Esophagus (tissue), 2 donors: ENCODE results near the gene CREBBP. TPM values are rescaled to one million over a fixed set of nuclear protein-coding genes. Genes with fewer than 3 reads are reported as not detected.

Experiments used
- H3K27ac ChIP-seq, 2 donors: one replicate each; pipeline ENCODE4 v1.5.1; 2013; ENCODE audit warnings: low read depth in 2 of 2, mild to moderate bottlenecking in 2 of 2, inconsistent platforms in 1 of 2, low read length in 1 of 2, moderate library complexity in 1 of 2
- H3K27me3 ChIP-seq, 2 donors: one replicate each; pipeline ENCODE4 v1.6.1; 2013; ENCODE audit warnings: low read length in 2 of 2, control low read depth in 1 of 2, mild to moderate bottlenecking in 1 of 2; ENCODE audit not compliant: insufficient read depth in 2 of 2, control insufficient read depth in 1 of 2
- H3K36me3 ChIP-seq, 2 donors: one replicate each; pipeline ENCODE4 v1.6.1; 2013; ENCODE audit warnings: low read length in 1 of 2; ENCODE audit not compliant: control insufficient read depth in 2 of 2, insufficient read depth in 2 of 2
- H3K4me1 ChIP-seq, 2 donors: one replicate each; pipeline ENCODE4 v1.6.1; 2013; ENCODE audit warnings: low read length in 1 of 2; ENCODE audit not compliant: control insufficient read depth in 2 of 2, insufficient read depth in 2 of 2
- H3K4me3 ChIP-seq, 2 donors: one replicate each; pipeline ENCODE4 v1.5.1; 2013; ENCODE audit warnings: low read length in 2 of 2, mild to moderate bottlenecking in 2 of 2, low read depth in 1 of 2, moderate library complexity in 1 of 2
- H3K9me3 ChIP-seq, 2 donors: one replicate each; pipeline ENCODE4 v1.6.1; 2013; ENCODE audit warnings: mild to moderate bottlenecking in 2 of 2, low read depth in 1 of 2, low read length in 1 of 2, moderate library complexity in 1 of 2; ENCODE audit not compliant: control insufficient read depth in 2 of 2, insufficient read depth in 1 of 2
- WGBS, 2 donors: extraction: QIAGEN DNeasy Blood & Tissue Kit; methylation state at CpG; one replicate each; pipeline ENCODE4 v1.1.7; 2013; 5-methylcytosine and 5-hydroxymethylcytosine counted together
- polyA plus RNA-seq, 2 donors: library from polyadenylated mRNA; stranded (reverse); fragments of 200-250 nt; gene quantifications; one replicate each; pipeline ENCODE4 v1.2.3, GENCODE V29; 2013
- donor health status: healthy with polysubstance abuse.
- donor health status: Bipolar disorder and iron deficiency.

Gene CREBBP
- polyA plus RNA-seq, 2 donors = 8.4 to 20.2 TPM

DNA sequence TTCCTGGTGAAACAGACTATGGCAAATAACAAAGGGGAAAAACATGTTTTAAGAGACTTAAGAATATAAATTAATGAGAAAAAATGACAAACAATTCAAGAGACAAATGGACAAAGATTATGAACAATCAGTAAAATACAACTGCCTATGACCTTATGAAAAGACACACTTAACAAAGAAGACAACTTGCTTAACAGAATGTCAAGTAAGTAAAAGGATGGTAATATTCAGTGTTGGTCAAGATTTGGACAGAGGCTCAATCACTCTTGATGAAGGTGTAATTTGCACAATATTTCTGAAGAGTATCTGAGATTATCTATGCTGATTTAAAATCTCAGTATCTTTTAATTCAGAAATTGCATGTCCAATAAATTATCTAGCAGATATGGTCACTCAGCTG is 34.4 kb downstream of the CREBBP start:
- Histone ChIP-seq H3K4me3 (no peak overlapping the region), H3K4me1 (peaks cover 2 to 6% of the 10 kb centered on the region in 2 donors), H3K36me3 (peaks cover 5 to 18% of the 10 kb centered on the region in 2 donors), H3K27ac (no peak overlapping the region), H3K27me3 (no peaks in the 10 kb centered on the region), H3K9me3 (no peaks in the 10 kb centered on the region)

- Histone ChIP-seq H3K4me3 (no peak overlapping the region), H3K27me3 (no peaks in the 10 kb centered on the region), H3K36me3 (peaks cover 0 to 2% of the 10 kb centered on the region in 2 donors), H3K27ac (no peak overlapping the region), H3K9me3 (no peaks in the 10 kb centered on the region), H3K4me1 (peaks cover 0 to 2% of the 10 kb centered on the region in 2 donors)
- 51 to 57% methylated on average over 3 of the region's 3 CpGs for WGBS, 2 donors
These were observed 37.5 kb downstream of the CREBBP start for GRCh38 chr16:3842994-3843393.

GRCh38 chr16:3841729-3842508 is 38.6 kb downstream of the CREBBP start:
- H3K9me3 ChIP-seq = no peaks in the 10 kb centered on the region
- H3K27me3 ChIP-seq = no peaks in the 10 kb centered on the region
- 68 to 71% methylated on average over 10 of the region's 10 CpGs for WGBS, 2 donors
- no peak overlapping the region for H3K4me3 ChIP-seq
- peaks cover 0 to 2% of the 10 kb centered on the region in 2 donors for H3K36me3 ChIP-seq
- H3K4me1 ChIP-seq = peaks cover 0 to 5% of the 10 kb centered on the region in 2 donors
- H3K27ac ChIP-seq = no peak overlapping the region

GRCh38 chr16:3839402-3840184 is 40.9 kb downstream of the CREBBP start:
- H3K27me3 ChIP-seq = no peaks in the 10 kb centered on the region
- no peaks in the 10 kb centered on the region for H3K9me3 ChIP-seq
- no peak overlapping the region for H3K4me3 ChIP-seq
- H3K4me1 ChIP-seq = peaks cover 0 to 5% of the 10 kb centered on the region in 2 donors
- WGBS, 2 donors = 69 to 81% methylated on average over 4 of the region's 4 CpGs
- H3K27ac ChIP-seq = no peak overlapping the region
- no peaks in the 10 kb centered on the region for H3K36me3 ChIP-seq

GRCh38 chr16:3838600-3839401 is 41.7 kb downstream of the CREBBP start:
- Histone ChIP-seq H3K9me3 (no peaks in the 10 kb centered on the region), H3K4me3 (no peak overlapping the region), H3K27ac (no peak overlapping the region), H3K27me3 (no peaks in the 10 kb centered on the region), H3K36me3 (peaks cover 0 to 2% of the 10 kb centered on the region in 2 donors), H3K4me1 (peaks cover 0 to 5% of the 10 kb centered on the region in 2 donors)
- WGBS, 2 donors = 67 to 70% methylated on average over 9 of the region's 9 CpGs

- no peaks in the 10 kb centered on the region for H3K27me3 ChIP-seq
- H3K4me1 ChIP-seq = peaks cover 0 to 5% of the 10 kb centered on the region in 2 donors
- peaks cover 0 to 2% of the 10 kb centered on the region in 2 donors for H3K36me3 ChIP-seq
- no peak overlapping the region for H3K4me3 ChIP-seq
- H3K27ac ChIP-seq = no peak overlapping the region
- H3K9me3 ChIP-seq = no peaks in the 10 kb centered on the region
- 61% methylated on average over 5 of the region's 5 CpGs for WGBS, 2 donors
These were observed 42.5 kb downstream of the CREBBP start for GRCh38 chr16:3837851-3838586.

DNA sequence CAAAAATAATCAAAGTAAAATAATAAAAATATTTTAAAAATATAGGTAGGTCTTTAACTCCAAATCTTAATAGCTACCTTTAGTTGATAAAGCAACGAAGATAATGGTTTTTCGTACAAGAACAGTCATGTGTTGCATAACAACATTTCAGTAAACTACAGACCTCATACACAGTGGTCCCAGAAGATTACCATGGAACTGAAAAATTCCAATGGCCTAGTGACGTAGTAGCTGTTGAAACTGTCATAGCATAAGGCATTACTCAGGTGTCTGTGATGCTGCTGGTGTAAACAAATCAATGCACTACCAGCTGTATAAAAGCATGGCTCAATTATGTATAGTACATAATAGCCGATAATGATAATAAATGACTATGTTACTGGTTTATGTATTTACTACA is 43.9 kb downstream of the CREBBP start:
- H3K27me3 ChIP-seq = no peaks in the 10 kb centered on the region
- WGBS, 2 donors = 84 to 90% methylated on average over 4 of the region's 4 CpGs
- H3K9me3 ChIP-seq = no peaks in the 10 kb centered on the region
- H3K4me1 ChIP-seq = peaks cover 0 to 5% of the 10 kb centered on the region in 2 donors
- H3K27ac ChIP-seq = no peak overlapping the region
- H3K4me3 ChIP-seq = no peak overlapping the region
- H3K36me3 ChIP-seq = peaks cover 0 to 2% of the 10 kb centered on the region in 2 donors

GRCh38 chr16:3835089-3835602 is 45.4 kb downstream of the CREBBP start:
- Histone ChIP-seq H3K36me3 (peaks cover 0 to 2% of the 10 kb centered on the region in 2 donors), H3K9me3 (no peaks in the 10 kb centered on the region), H3K4me1 (peaks cover 0 to 4% of the 10 kb centered on the region in 2 donors), H3K4me3 (no peak overlapping the region), H3K27me3 (no peaks in the 10 kb centered on the region), H3K27ac (no peak overlapping the region)
- 96% methylated on average over 7 of the region's 7 CpGs for WGBS, 2 donors
